K562 (cell line): ENCODE measurements around the gene HOXB1. TPM values are rescaled to one million over a fixed set of nuclear protein-coding genes. Genes with fewer than 3 reads are reported as not detected.

Experiments
- ARID3A ChIP-seq: IDR thresholded peaks from 2 replicates; pipeline ENCODE4 v1.6.1; 2012; ENCODE audit warnings: low read depth, low read length, improper control_type of control experiment, borderline replicate concordance
- FOXO4 ChIP-seq: fragments of 450-650 bp; formaldehyde crosslinking; IDR thresholded peaks from 2 replicates; pipeline ENCODE4 v1.4.0; 2020; ENCODE audit warnings: mild to moderate bottlenecking, moderate library complexity
- LARP7 ChIP-seq: fragments of 450-650 bp; IDR thresholded peaks from 2 replicates; pipeline ENCODE4 v1.6.1; 2016
- MAZ ChIP-seq, 2 experiments: fragments of 450-650 bp in 1 of 2; sonication (generic) in 1 of 2; formaldehyde crosslinking; IDR thresholded peaks in 1 of 2; conservative IDR thresholded peaks in 1 of 2; 2 replicates each; pipeline versions ENCODE4 v1.4.0 to v1.5.0; 2020; ENCODE audit warnings: mild to moderate bottlenecking in 1 of 2, missing genetic modification reagents in 1 of 2
- MEF2A ChIP-seq: IDR thresholded peaks from 2 replicates; pipeline ENCODE4 v1.6.1; 2011; ENCODE audit warnings: low read depth, mild to moderate bottlenecking, low read length, moderate library complexity; ENCODE audit not compliant: control insufficient read depth
- MEF2D ChIP-seq: conservative IDR thresholded peaks from 2 replicates; pipeline ENCODE4 v1.6.1; 2016; ENCODE audit warnings: low read depth, missing genetic modification characterization, missing compliant biosample characterization
- NCOA2 ChIP-seq, 2 experiments: fragments of 450-650 bp; IDR thresholded peaks; 2 replicates each; pipeline ENCODE4 v1.6.1; 2018; ENCODE audit warnings: mild to moderate bottlenecking in 2 of 2, moderate library complexity in 1 of 2; ENCODE audit not compliant: partially characterized antibody in 2 of 2
- POLR2A ChIP-seq: fragments of 450-650 bp; conservative IDR thresholded peaks from 2 replicates; pipeline ENCODE4 v1.6.1; 2016
- SMARCA4 ChIP-seq: fragments of 450-650 bp; IDR thresholded peaks from 2 replicates; pipeline ENCODE4 v1.6.1; 2016
- SUPT5H ChIP-seq: fragments of 450-650 bp; IDR thresholded peaks from 2 replicates; pipeline ENCODE4 v1.6.1; 2016
- TAL1 ChIP-seq: fragments of 450-650 bp; IDR thresholded peaks from 2 replicates; pipeline ENCODE4 v1.6.1; 2016; ENCODE audit warnings: mild to moderate bottlenecking
- ZNF212 ChIP-seq: fragments of 450-650 bp; formaldehyde crosslinking; IDR thresholded peaks from 2 replicates; pipeline ENCODE4 v1.4.0; 2020; ENCODE audit warnings: mild to moderate bottlenecking
- polyA plus RNA-seq, 8 experiments: library from polyadenylated mRNA; depleted of rRNA in 4 of 8; stranded (reverse) in 5 of 8; unstranded in 3 of 8; fragments of >200 nt; fragmentation: Nextera tagmentation in 2 of 8; fragmentation: Illumina TruSeq in 1 of 8; extraction: Ambion mirVana in 2 of 8; extraction: Trizol in 1 of 8; gene quantifications; 2 replicates each; pipeline versions ENCODE4 v1.2.1 to v1.2.3, GENCODE V29; 2011 to 2014; ENCODE audit warnings: inconsistent platforms in 1 of 8, missing spikeins in 1 of 8
- total RNA-seq, 7 experiments: library from RNA; depleted of rRNA in 6 of 7; stranded (reverse); fragments of >200 nt in 6 of 7; fragmentation: Illumina TruSeq in 2 of 7; extraction: Trizol in 2 of 7; gene quantifications; 2 replicates each; pipeline versions ENCODE4 v1.2.1 to v1.2.3, GENCODE V29; 2011 to 2021; ENCODE audit warnings: low replicate concordance in 1 of 7
- TF ChIP-seq, protein P1 (sequence below), 2 experiments: fragments of 450-650 bp; formaldehyde crosslinking in 1 of 2; IDR thresholded peaks; 2 replicates each; pipeline versions ENCODE4 v1.4.0 to v1.6.1; 2014 to 2020; ENCODE audit warnings: mild to moderate bottlenecking in 2 of 2, borderline replicate concordance in 1 of 2, low read depth in 1 of 2
- TF ChIP-seq, protein P2 (sequence below): sonication (generic); formaldehyde crosslinking; IDR thresholded peaks from 2 replicates; pipeline ENCODE4 v1.9.0; 2022; ENCODE audit warnings: mild to moderate bottlenecking, missing genetic modification reagents

Gene HOXB1
- total and polyA plus RNA-seq, 9 of the 15 experiments (the other 6 are each of a cell fraction or from before 2014, with no cell fraction given), result 0.04 TPM; not detected in 8

DNA sequence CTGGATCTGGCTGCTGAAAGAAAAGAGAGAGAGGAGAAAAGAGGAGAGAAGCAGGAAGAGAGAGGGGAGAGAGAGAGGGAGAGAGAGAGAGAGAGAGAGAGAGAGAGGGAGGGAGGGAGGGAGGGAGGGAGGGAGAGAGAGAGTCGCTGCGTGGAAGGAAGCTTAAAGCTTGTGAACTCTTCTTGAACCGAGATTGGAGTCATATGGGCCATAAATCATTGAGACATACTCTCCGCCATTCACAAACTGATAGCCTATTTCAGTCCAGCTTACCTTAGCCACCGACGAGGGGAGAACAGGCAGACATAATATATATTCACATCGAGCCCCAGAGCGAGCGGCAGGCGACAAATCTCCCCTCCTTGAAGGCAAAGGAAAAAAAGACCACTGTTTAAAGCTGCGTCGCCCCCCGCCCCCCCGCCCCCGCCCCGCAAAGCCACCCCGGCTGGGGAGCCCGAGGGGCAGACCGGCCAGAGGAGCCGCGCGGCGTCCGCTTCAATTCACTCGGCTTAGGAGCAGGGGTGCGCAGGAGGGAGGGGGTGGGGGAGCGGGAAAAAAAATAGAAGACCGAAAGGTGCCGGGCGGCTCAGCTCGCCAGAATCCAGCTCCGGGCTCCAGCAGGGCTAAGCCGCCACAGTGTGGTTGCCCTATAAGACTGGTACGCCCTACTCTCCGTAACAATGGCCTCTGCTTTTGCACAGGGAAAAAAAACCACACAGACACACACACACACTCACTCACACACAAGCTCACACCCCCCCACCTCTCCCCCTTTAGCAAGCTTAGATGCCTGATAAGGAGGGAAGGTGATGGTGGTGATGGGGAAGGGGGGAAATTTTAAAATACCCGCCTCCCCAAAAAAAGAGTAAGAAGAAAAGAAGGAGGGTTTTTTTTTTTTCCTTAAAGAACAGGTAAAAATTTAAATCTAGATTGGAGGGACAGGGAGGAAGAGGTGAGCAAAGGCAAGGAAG is 24.7 kb upstream of the HOXB1 start (continued):
- TF ChIP-seq, protein P1, sequence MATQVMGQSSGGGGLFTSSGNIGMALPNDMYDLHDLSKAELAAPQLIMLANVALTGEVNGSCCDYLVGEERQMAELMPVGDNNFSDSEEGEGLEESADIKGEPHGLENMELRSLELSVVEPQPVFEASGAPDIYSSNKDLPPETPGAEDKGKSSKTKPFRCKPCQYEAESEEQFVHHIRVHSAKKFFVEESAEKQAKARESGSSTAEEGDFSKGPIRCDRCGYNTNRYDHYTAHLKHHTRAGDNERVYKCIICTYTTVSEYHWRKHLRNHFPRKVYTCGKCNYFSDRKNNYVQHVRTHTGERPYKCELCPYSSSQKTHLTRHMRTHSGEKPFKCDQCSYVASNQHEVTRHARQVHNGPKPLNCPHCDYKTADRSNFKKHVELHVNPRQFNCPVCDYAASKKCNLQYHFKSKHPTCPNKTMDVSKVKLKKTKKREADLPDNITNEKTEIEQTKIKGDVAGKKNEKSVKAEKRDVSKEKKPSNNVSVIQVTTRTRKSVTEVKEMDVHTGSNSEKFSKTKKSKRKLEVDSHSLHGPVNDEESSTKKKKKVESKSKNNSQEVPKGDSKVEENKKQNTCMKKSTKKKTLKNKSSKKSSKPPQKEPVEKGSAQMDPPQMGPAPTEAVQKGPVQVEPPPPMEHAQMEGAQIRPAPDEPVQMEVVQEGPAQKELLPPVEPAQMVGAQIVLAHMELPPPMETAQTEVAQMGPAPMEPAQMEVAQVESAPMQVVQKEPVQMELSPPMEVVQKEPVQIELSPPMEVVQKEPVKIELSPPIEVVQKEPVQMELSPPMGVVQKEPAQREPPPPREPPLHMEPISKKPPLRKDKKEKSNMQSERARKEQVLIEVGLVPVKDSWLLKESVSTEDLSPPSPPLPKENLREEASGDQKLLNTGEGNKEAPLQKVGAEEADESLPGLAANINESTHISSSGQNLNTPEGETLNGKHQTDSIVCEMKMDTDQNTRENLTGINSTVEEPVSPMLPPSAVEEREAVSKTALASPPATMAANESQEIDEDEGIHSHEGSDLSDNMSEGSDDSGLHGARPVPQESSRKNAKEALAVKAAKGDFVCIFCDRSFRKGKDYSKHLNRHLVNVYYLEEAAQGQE (IDR thresholded peaks at IDR 0.05; ENCODE audit: borderline replicate concordance), result no peak
- TF ChIP-seq, protein P1 (CRISPR knock-in tag; IDR thresholded peaks at IDR 0.05; ENCODE audit: low read depth), result no peak
- peak; percentile 78 to 95; a peak in 3 of 4 replicates for TF ChIP-seq MAZ (CRISPR knock-in tag; conservative IDR thresholded peaks at IDR 0.05 in 1 of 2, IDR thresholded peaks at IDR 0.05 in 1 of 2)
- peak; percentile 59; the same call in 1 of the 2 replicates for TF ChIP-seq MEF2D (tag)
- TF ChIP-seq TAL1, result peak; percentile 6; the same call in 1 of the 2 replicates
- no peak for TF ChIP-seq FOXO4 (CRISPR knock-in tag)
- TF ChIP-seq ARID3A, result peak; percentile 76; the same call in 1 of the 2 replicates
- 0 out of 2 replicates have a peak, but pooled peaks have one; percentile 41 for TF ChIP-seq POLR2A
- TF ChIP-seq SUPT5H, result peak; percentile 53
- TF ChIP-seq NCOA2 (IDR thresholded peaks at IDR 0.05; ENCODE audit: partially characterized antibody in 2 of 2), result peak in 1 of 2 experiments; percentile 11
- TF ChIP-seq LARP7, result peak; percentile 88; the same call in 1 of the 2 replicates
- peak; percentile 66; the same call in 1 of the 2 replicates for TF ChIP-seq MEF2A
- peak; percentile 76 for TF ChIP-seq SMARCA4
- TF ChIP-seq, protein P2, sequence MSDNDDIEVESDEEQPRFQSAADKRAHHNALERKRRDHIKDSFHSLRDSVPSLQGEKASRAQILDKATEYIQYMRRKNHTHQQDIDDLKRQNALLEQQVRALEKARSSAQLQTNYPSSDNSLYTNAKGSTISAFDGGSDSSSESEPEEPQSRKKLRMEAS (CRISPR knock-in tag), result no peak
- peak; percentile 68; the same call in 1 of the 2 replicates for TF ChIP-seq ZNF212 (CRISPR knock-in tag)
